ENCODE data around the gene ADAMTS16. TPM values are rescaled to one million over a fixed set of nuclear protein-coding genes. Genes with fewer than 3 reads are reported as not detected.

ADAMTS16 gene
- total RNA-seq, 2 donors from 2014 or later, result 0.11 TPM; not detected in 1

DNA sequence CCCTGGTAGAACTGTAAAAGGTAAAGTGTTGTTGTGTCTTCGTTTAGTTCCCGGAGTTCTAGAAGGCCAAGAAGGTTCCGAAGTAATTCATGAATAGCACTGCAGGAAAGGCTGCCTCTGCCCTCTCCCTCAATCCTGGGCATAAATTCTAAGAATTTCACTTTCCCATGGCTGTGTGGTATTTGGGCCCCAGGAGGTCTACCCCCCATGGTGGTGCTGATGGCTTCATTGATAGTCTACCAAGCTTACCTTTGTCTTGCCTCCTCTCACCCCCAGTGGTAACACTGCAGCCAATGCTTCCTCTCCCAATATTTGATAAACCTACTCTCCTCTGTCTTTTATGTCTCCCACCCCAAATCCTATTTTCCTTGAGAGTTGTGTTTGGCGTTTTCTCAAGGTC, 39.5 kb downstream of the ADAMTS16 start:
- Histone ChIP-seq H3K4me3 (no peak overlapping the region), H3K27me3 (replicated peaks; ENCODE audit: insufficient read depth) (no peaks in the 10 kb centered on the region), H3K4me1 (replicated peaks) (no peaks in the 10 kb centered on the region), H3K36me3 (no peaks in the 10 kb centered on the region), H3K27ac (no peak overlapping the region), H3K9me3 (no peaks in the 10 kb centered on the region)
- intact Hi-C loops (cut with DNase I), result no loop called here
- no peak for DNase-seq (ENCODE audit: low spot score)
- TF ChIP-seq, protein P1, sequence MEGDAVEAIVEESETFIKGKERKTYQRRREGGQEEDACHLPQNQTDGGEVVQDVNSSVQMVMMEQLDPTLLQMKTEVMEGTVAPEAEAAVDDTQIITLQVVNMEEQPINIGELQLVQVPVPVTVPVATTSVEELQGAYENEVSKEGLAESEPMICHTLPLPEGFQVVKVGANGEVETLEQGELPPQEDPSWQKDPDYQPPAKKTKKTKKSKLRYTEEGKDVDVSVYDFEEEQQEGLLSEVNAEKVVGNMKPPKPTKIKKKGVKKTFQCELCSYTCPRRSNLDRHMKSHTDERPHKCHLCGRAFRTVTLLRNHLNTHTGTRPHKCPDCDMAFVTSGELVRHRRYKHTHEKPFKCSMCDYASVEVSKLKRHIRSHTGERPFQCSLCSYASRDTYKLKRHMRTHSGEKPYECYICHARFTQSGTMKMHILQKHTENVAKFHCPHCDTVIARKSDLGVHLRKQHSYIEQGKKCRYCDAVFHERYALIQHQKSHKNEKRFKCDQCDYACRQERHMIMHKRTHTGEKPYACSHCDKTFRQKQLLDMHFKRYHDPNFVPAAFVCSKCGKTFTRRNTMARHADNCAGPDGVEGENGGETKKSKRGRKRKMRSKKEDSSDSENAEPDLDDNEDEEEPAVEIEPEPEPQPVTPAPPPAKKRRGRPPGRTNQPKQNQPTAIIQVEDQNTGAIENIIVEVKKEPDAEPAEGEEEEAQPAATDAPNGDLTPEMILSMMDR (IDR thresholded peaks at IDR 0.05), result no peak
- TF ChIP-seq POLR2A (IDR thresholded peaks at IDR 0.05), result no peak
- TF ChIP-seq POLR2AphosphoS5 (IDR thresholded peaks at IDR 0.05), result no peak
- 93% methylated on average over 4 of the region's 4 CpGs for WGBS

DNA sequence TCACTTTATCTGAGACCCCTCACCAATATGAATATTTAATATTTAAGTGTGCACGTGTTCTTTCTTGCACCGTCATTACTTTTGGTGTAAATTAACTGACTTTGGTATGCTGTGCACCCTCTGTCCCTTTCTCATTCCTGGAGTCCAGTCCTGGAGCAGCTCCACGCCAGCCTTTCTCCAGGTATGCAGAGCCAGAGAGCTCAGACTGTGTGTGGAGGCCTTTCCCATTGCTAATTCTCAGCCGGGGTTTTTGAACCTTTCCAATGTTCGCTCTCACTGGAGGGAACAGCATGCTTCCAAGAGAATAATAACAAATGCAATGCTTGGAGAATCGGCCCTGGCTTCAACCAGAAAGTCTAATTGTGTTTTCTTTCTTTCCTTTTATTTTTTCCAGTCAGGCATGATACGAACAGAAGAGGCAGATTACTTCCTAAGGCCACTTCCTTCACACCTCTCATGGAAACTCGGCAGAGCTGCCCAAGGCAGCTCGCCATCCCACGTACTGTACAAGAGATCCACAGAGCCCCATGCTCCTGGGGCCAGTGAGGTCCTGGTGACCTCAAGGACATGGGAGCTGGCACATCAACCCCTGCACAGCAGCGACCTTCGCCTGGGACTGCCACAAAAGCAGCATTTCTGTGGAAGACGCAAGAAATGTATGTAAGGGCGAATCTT, 41.7 kb downstream of the ADAMTS16 start:
- Histone ChIP-seq H3K9me3 (no peaks in the 10 kb centered on the region), H3K27ac (no peak overlapping the region), H3K36me3 (no peaks in the 10 kb centered on the region), H3K4me1 (replicated peaks) (no peaks in the 10 kb centered on the region), H3K27me3 (replicated peaks; ENCODE audit: insufficient read depth) (no peaks in the 10 kb centered on the region), H3K4me3 (no peak overlapping the region)
- intact Hi-C loops (cut with DNase I), result no loop called here
- 81% methylated on average over 14 of the region's 14 CpGs for WGBS
- TF ChIP-seq, protein P1 (IDR thresholded peaks at IDR 0.05), result no peak
- TF ChIP-seq POLR2A (IDR thresholded peaks at IDR 0.05), result no peak
- no peak for TF ChIP-seq POLR2AphosphoS5 (IDR thresholded peaks at IDR 0.05)
- DNase-seq (ENCODE audit: low spot score), result no peak

GRCh38 chr5:5182508-5183188, 42.5 kb downstream of the ADAMTS16 start:
- Histone ChIP-seq H3K4me3 (no peak overlapping the region), H3K27me3 (replicated peaks; ENCODE audit: insufficient read depth) (no peaks in the 10 kb centered on the region), H3K4me1 (replicated peaks) (no peaks in the 10 kb centered on the region), H3K27ac (no peak overlapping the region), H3K36me3 (no peaks in the 10 kb centered on the region), H3K9me3 (no peaks in the 10 kb centered on the region)
- no peak for TF ChIP-seq POLR2AphosphoS5 (IDR thresholded peaks at IDR 0.05)
- TF ChIP-seq, protein P1 (IDR thresholded peaks at IDR 0.05), result no peak
- TF ChIP-seq POLR2A (IDR thresholded peaks at IDR 0.05), result no peak
- WGBS, result 74% methylated on average over 5 of the region's 5 CpGs
- intact Hi-C loops (cut with DNase I), result no loop called here
- DNase-seq (ENCODE audit: low spot score), result no peak

GRCh38 chr5:5183189-5183699, 43.1 kb downstream of the ADAMTS16 start:
- no peak overlapping the region for H3K4me3 ChIP-seq
- H3K27ac ChIP-seq, result no peak overlapping the region
- no peak for TF ChIP-seq POLR2AphosphoS5 (IDR thresholded peaks at IDR 0.05)
- TF ChIP-seq POLR2A (IDR thresholded peaks at IDR 0.05), result no peak
- TF ChIP-seq, protein P1 (IDR thresholded peaks at IDR 0.05), result no peak
- DNase-seq (ENCODE audit: low spot score), result no peak
- intact Hi-C loops (cut with DNase I), result no loop called here
- WGBS, result 80% methylated on average over 16 of the region's 16 CpGs
- H3K4me1 ChIP-seq (replicated peaks), result no peaks in the 10 kb centered on the region
- H3K36me3 ChIP-seq, result no peaks in the 10 kb centered on the region
- H3K9me3 ChIP-seq, result no peaks in the 10 kb centered on the region
- H3K27me3 ChIP-seq (replicated peaks; ENCODE audit: insufficient read depth), result no peaks in the 10 kb centered on the region
